Amniotic stem cell (primary cell): ENCODE measurements around the gene TMEM242.

Experiments
- DNase-seq: peaks from one replicate; lab custom pipeline; 2025; lab: John Stamatoyannopoulos, UW

The TMEM242 gene

DNA sequence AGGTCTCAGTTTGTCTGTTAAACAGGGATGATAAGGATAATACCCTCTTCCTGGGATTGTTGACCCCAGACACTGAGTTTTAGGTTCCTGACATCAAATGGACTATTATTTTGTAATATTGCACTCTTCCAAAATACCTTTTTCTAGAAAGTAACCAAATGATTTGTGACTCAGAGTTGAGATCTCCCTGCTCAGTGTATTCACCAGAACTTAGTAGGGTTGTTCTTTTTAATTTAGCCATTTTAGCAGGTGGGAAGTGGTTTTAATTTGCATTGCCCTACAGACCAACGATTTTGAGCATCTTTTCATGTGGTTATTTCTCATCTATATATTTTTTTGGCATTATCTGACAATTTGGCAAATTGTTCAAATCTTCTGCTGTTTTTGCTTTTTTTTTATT is 75.1 kb downstream of the TMEM242 start:
- no peak for DNase-seq

DNA sequence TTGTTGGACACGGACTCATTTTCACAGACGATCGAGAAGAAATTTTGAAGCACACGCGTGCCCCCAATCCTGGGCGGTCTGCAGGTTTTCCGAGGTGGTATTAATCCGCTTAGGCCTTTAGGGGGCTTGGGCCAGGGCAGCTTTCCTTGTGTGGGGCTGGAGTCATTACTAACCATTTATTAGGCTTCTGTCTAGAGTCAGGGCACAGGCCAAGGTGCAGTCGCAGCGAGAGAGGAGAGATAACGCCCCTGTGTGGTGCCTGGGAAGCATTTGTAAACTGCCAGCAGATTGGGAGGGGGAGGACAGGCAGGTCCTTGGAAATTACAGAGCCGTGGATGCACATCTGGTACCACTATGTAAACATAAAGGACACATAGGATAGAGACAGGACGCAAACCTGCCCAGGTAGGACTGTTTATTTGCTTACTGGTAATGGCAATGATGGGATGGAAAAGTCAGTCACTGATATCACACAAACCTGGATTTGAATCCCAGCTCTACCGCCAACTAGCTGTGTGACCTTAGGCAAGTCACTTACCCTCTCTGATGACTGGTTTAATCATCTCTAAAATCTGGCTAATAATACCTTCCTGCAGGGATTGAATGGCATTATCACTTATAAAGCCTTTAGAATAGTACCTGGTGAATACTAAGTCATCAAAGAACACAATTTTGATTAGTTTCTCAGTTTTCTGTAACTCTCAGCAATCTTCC is 76.4 kb downstream of the TMEM242 start:
- no peak for DNase-seq

DNA sequence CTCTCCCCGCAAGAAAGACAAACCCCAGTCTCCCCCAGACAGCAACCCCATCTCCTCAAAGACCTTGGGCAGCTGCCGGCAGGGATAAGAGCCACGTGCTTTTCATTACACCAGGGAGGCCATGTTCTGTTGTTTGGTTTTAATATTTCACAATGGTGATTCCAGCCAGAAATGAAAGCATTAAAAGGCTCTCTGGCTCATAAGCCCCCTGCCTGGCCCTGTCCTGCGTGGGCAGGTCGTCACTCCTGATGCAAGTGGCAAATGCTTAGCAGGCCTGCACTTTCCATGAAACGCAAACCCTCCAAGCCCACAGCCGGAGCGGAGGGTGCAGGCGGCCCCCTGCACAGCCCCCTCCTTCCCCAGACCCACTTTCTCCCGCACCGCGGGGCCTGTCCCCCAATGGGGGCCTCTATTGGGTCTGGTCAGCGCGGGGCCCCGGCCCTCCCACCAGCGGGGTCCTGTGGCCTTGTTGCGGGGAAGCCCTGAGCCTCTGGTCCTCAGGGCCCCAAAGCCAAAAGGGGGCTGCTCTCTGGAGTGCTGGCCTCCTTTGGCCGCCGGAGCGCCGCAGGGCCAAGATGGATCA is 77.2 kb downstream of the TMEM242 start:
- no peak for DNase-seq

DNA sequence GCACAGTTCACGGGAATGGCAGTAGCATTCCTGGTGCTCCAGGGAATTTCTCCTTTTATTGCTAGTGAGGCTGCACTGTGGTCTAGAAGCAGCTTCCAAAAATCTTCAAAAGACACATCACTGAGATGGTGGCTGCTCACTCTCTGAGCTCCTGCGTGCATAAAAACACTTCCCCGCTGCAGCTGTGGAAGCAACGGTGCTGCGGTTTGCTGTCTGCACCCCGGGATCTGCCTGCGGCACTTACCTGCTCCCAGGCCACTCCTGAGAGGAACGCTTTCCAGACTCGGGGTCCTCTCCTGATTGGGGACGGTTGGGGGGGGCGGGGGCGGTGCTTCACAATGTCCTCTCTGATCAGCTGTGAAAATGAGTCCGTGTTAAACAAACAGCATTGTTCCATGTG is 77.9 kb downstream of the TMEM242 start:
- DNase-seq = no peak

DNA sequence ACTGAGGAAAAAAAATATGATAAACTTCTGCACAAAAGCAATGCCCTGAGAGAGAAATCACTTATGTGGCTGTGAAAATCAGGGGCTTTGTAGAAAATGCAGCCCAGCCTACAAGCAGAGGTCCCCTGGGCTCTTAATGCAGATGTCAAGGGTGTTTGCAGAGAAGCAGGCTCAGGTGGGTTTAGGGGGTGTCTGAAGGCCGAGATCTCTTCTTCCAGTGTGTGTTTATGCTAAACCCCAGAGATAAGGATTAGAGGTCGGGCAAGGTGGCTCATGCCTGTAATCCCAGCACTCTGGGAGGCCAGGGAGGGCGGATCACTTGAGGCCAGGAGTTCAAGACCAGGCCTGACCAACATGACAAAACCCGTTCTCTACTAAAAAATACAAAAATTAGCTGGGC is 78.5 kb downstream of the TMEM242 start:
- DNase-seq = no peak

DNA sequence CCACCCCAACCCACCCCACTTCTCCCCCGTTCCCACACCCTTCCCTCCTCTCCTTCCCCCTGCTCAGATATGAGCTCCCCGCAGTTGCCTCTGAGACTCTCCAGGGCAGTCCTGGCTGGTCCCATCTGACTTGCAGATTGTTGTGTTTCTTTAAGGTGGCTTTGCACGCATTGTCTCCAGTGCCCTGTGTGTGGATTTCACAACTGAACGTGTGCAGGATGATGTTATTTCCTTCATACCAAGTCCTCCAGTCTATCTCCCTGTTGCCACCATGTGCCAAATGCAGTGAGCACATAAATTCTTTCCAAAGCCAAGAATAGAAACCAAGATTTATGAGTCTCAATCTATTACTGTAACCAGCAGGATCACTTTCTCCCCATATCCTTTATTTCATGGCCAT is 79.1 kb downstream of the TMEM242 start:
- no peak for DNase-seq

DNA sequence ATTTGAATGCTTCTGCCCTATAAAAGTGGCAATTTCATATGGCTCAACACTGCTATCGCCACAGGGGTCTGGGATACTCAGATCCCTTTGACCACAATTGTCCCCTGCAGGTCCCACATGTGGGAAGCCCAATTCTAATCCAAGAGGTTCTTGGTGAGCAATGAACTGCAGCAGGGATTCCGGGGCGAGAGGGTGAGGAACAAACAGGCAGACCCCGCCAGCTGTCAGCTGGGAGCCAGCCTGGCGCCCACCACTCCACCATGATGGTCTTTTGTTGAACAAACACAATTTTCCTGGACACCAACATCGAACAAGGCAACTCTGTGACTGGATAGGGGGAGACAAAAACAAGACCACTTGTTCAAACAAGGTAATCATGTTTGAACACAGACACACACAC is 80.5 kb downstream of the TMEM242 start:
- DNase-seq = no peak

DNA sequence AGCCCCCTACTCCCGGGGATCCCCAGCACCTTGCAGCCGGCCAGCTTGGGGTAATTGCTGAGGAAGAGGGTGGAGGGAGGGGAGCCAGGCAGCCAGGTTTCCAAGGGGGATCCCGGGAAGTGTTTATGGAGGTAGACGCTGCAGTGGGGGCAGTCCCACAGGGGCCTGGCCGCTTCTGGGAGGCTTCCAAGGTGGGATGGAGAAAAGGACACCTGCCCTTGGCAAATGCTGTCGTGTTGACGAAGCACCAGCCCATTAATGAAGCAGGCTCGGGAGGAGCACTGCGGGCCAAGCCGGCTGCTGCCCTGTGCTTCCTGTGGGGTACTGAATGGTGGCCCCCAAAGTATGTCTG is 82.4 kb downstream of the TMEM242 start:
- DNase-seq = no peak

DNA sequence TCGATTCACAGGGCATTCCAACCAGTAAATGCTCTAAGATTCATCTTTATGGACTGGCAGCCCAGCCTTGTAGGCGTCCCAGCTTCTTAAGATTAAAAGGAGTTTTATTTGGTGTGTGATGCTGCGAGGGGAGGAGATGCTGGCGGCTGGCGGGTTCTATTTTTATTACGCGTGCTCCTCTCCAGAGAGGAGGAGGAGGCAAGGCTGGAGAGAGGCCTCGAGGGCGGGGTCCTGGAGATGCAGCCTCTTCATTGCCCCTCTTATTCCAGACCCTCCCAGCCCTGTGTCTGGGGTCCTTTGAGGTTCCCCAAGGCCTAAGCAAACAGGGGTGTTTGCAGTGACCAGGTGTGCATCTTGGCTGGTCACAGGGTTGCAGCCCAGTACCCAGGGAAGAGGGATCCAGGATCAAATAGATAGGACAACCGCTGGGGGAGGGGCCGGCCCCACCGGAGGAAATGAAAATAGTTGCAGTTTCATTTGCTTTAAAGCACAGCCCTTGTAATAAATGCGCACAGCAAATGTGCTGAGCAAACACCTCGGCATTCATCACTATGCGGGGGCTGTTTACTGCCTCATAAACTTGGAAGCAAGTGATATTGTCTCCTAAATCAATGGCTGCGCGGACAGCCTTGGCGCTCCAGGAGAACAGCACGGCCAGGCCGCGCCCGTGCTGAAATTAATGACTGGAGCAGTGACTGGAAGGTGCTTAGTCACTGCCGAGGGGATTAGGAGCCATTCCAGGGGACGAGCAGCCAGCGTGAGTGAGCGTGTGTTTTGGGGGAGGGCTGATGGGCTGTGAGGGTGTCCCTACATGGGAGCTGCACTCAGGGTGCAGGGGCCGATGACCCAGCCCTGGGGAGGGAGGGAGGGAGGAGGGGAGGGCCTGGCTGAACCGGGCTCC is 83.0 kb downstream of the TMEM242 start:
- no peak for DNase-seq

DNA sequence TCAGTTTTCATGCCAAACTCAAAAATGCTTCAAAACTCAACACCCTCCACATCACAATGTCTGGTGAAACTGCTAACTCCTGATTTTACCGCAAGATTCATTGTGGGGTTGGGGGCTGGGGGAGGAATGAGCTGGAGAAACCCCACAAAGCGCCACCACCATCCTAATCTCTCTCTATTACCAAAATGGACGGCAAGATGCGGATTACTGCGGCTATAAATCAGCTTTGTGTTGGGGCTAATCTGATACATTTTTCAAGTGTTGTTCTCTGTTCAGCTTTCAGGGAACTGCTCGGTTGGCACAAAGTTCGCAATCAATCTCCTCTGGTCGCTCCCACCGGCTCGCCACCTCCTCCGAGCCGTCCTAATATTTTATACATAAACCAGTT is 83.7 kb downstream of the TMEM242 start:
- no peak for DNase-seq
